Measurements from ENCODE around the gene C4B.
"Not testable (repeated sequence)": the region's sequence is repeated elsewhere in the genome, so short reads cannot be mapped to it uniquely, and the experiment has no call there.

Gene C4B

GRCh38 chr6:32050562-32050961, 36.0 kb downstream of the C4B start:
- no peak for DNase-seq (ENCODE audit: low read depth in 2 of 3, low spot score in 1 of 3)

GRCh38 chr6:32052626-32053025, 38.0 kb downstream of the C4B start:
- DNase-seq (ENCODE audit: low read depth in 2 of 3, low spot score in 1 of 3), result not testable (repeated sequence)

- DNase-seq (ENCODE audit: low read depth in 2 of 3, low spot score in 1 of 3), result not testable (repeated sequence)
These were observed 38.7 kb downstream of the C4B start for GRCh38 chr6:32053314-32053713.

GRCh38 chr6:32055756-32056155, 41.2 kb downstream of the C4B start:
- not testable (repeated sequence) for DNase-seq (ENCODE audit: low read depth in 2 of 3, low spot score in 1 of 3)

GRCh38 chr6:32056254-32056653, 41.7 kb downstream of the C4B start:
- no peak for DNase-seq (ENCODE audit: low read depth in 2 of 3, low spot score in 1 of 3)

- DNase-seq (ENCODE audit: low read depth in 2 of 3, low spot score in 1 of 3), result no peak
These were observed 43.4 kb downstream of the C4B start for GRCh38 chr6:32057966-32058365.

- no peak for DNase-seq (ENCODE audit: low read depth in 2 of 3, low spot score in 1 of 3)
These were observed 43.9 kb downstream of the C4B start for GRCh38 chr6:32058511-32058963.

- no peak for DNase-seq (ENCODE audit: low read depth in 2 of 3, low spot score in 1 of 3)
These were observed 46.5 kb downstream of the C4B start for GRCh38 chr6:32060966-32061655.

GRCh38 chr6:32064706-32065105, 50.1 kb downstream of the C4B start:
- DNase-seq (ENCODE audit: low read depth in 2 of 3, low spot score in 1 of 3), result no peak

GRCh38 chr6:32067521-32067920, 52.9 kb downstream of the C4B start:
- not testable (repeated sequence) for DNase-seq (ENCODE audit: low read depth in 2 of 3, low spot score in 1 of 3)

GRCh38 chr6:32068315-32068714, 53.7 kb downstream of the C4B start:
- not testable (repeated sequence) for DNase-seq (ENCODE audit: low read depth in 2 of 3, low spot score in 1 of 3)

GRCh38 chr6:32068867-32069266, 54.3 kb downstream of the C4B start:
- no peak for DNase-seq (ENCODE audit: low read depth in 2 of 3, low spot score in 1 of 3)

GRCh38 chr6:32069460-32069859, 54.9 kb downstream of the C4B start:
- no peak for DNase-seq (ENCODE audit: low read depth in 2 of 3, low spot score in 1 of 3)

GRCh38 chr6:32069878-32070515, 55.4 kb downstream of the C4B start:
- no peak for DNase-seq (ENCODE audit: low read depth in 2 of 3, low spot score in 1 of 3)

- no peak for DNase-seq (ENCODE audit: low read depth in 2 of 3, low spot score in 1 of 3)
These were observed 56.4 kb downstream of the C4B start for GRCh38 chr6:32070814-32071543.

- DNase-seq (ENCODE audit: low read depth in 2 of 3, low spot score in 1 of 3), result no peak
These were observed 58.5 kb downstream of the C4B start for GRCh38 chr6:32073101-32073500.

GRCh38 chr6:32073613-32074012, 59.0 kb downstream of the C4B start:
- DNase-seq (ENCODE audit: low read depth in 2 of 3, low spot score in 1 of 3), result no peak

- DNase-seq (ENCODE audit: low read depth in 2 of 3, low spot score in 1 of 3), result no peak
These were observed 60.5 kb downstream of the C4B start for GRCh38 chr6:32074996-32075532.

- DNase-seq (ENCODE audit: low read depth in 2 of 3, low spot score in 1 of 3), result no peak
These were observed 61.2 kb downstream of the C4B start for GRCh38 chr6:32075781-32076180.

GRCh38 chr6:32076321-32076809, 61.8 kb downstream of the C4B start:
- no peak for DNase-seq (ENCODE audit: low read depth in 2 of 3, low spot score in 1 of 3)

GRCh38 chr6:32079566-32080290, 65.1 kb downstream of the C4B start:
- no peak for DNase-seq (ENCODE audit: low read depth in 2 of 3, low spot score in 1 of 3)

Measured in stimulated activated CD4-positive, alpha-beta T cell treated with anti-CD3 and anti-CD28 coated beads, Interleukin-12 subunit alpha, Interleukin-12 subunit beta, amount 100 ng/mL, for 48 hours (primary cell).